Esophagus squamous epithelium (tissue), 4 donors: ENCODE results near the gene TEX29.

Experiments
- CTCF ChIP-seq, 6 experiments: fragments of 450-650 bp in 4 of 6; fragments of 200-600 bp in 2 of 6; sonication (generic) in 2 of 6; IDR thresholded peaks; one replicate each; pipeline ENCODE4 v1.5.1; 2016 to 2019; ENCODE audit warnings: antibody characterized with exemption in 6 of 6, mild to moderate bottlenecking in 4 of 6, moderate library complexity in 4 of 6
- POLR2A ChIP-seq, 4 donors: fragments of 450-650 bp; IDR thresholded peaks; one replicate each; pipeline ENCODE4 v1.6.1; 2017; ENCODE audit warnings: antibody characterized with exemption in 4 of 4, mild to moderate bottlenecking in 4 of 4, moderate library complexity in 3 of 4

DNA sequence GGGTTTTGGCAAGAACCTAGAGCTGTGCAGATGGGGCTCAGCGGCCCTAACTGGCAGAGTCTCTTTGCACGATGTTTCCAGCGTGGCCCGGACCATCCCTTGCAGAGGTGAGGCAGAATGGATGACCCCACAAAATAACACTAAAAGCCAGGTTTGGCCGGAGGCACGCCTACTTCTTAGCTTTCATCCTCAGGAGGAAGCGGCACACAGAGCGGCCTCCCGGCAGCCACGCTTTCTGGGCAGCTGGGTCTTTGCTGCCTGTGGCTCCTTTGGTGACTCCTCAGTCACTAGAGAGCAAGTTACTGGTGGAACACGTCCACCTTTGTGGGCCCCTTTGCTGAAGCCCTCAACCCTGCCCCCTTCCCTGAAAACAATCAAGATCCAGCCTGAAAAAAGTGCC lies 25.2 kb downstream of the TEX29 start:
- TF ChIP-seq CTCF (IDR thresholded peaks at IDR 0.05) (no peak), POLR2A (IDR thresholded peaks at IDR 0.05) (no peak)
